ENCODE measurements around the gene SSC5D.

- no peak for TF ChIP-seq POLR2A (IDR thresholded peaks at IDR 0.05)
- TF ChIP-seq CTCF (IDR thresholded peaks at IDR 0.05), result no peak
These were observed 14.8 kb upstream of the SSC5D start for GRCh38 chr19:55473225-55474012.

Data from thyroid gland (tissue), 4 donors.